Measurements from ENCODE around the gene DDAH1. TPM values are rescaled to one million over a fixed set of nuclear protein-coding genes. Genes with fewer than 3 reads are reported as not detected.

The DDAH1 gene
- total and polyA plus RNA-seq, 2 experiments from 2014 or later: 29.4 to 41.7 TPM

- H3K4me3 ChIP-seq: no peak overlapping the region
- H2AFZ ChIP-seq: no peak overlapping the region
- H3K4me1 ChIP-seq (ENCODE audit: insufficient read depth): peaks cover 28% of the 10 kb centered on the region; the same call in 1 of the 2 replicates
- no peaks in the 10 kb centered on the region for H3K79me2 ChIP-seq (replicated peaks; ENCODE audit: insufficient read depth)
- Mint-ChIP-seq H3K9me3 (no peaks in the 10 kb centered on the region), H3K4me3 (no peak overlapping the region), H3K27me3 (ENCODE audit: insufficient read depth, low read depth, poor library complexity) (no peaks in the 10 kb centered on the region), H3K27ac (no peak overlapping the region), H3K36me3 (ENCODE audit: low read depth) (no peaks in the 10 kb centered on the region), H3K4me1 (peaks cover 25% of the 10 kb centered on the region)
- H3K36me3 ChIP-seq (ENCODE audit: insufficient read depth): no peaks in the 10 kb centered on the region
- H4K20me1 ChIP-seq (replicated peaks; ENCODE audit: insufficient read depth): no peaks in the 10 kb centered on the region
- ATAC-seq (no peak), DNase-seq (ENCODE audit: low spot score) (no peak)
- H3K9me2 ChIP-seq (ENCODE audit: insufficient read depth): no peaks in the 10 kb centered on the region
- TF ChIP-seq EZH2phosphoT487 (IDR thresholded peaks at IDR 0.05; ENCODE audit: unreplicated experiment) (no peak), CREB1 (CRISPR knock-in tag; IDR thresholded peaks at IDR 0.05; ENCODE audit: low read depth) (no peak), EZH2 (IDR thresholded peaks at IDR 0.05; ENCODE audit: low read depth, unreplicated experiment) (no peak), JUNB (IDR thresholded peaks at IDR 0.05; ENCODE audit: unreplicated experiment) (no peak), ZNF331 (CRISPR knock-in tag; IDR thresholded peaks at IDR 0.05; ENCODE audit: low read depth) (no peak), ZNF462 (CRISPR knock-in tag; IDR thresholded peaks at IDR 0.05) (no peak), REST (IDR thresholded peaks at IDR 0.05; ENCODE audit: unreplicated experiment) (no peak), STAT1 (IDR thresholded peaks at IDR 0.05; ENCODE audit: unreplicated experiment) (no peak), ETS1 (IDR thresholded peaks at IDR 0.05) (no peak), NANOG (IDR thresholded peaks at IDR 0.05; ENCODE audit: borderline replicate concordance) (no peak), ZNF114 (CRISPR knock-in tag; IDR thresholded peaks at IDR 0.05) (no peak), POLR2AphosphoS5 (IDR thresholded peaks at IDR 0.05; ENCODE audit: low read depth) (no peak), CTCF (conservative IDR thresholded peaks at IDR 0.05; ENCODE audit: low read depth in 2 of 2) (no peak)
- 0 out of 2 replicates have a peak overlapping the region, but pooled peaks have one; percentile 48 for H3K27ac ChIP-seq (ENCODE audit: low read depth)
- H3K27me3 ChIP-seq (ENCODE audit: insufficient read depth): no peaks in the 10 kb centered on the region
- H3K4me2 ChIP-seq: no peak overlapping the region
- no peaks in the 10 kb centered on the region for H3F3A ChIP-seq (replicated peaks; ENCODE audit: low read depth)
Measured at GRCh38 chr1:85404408-85404807, 60.6 kb downstream of the DDAH1 start.

Measured in GM23338 (cell line).